Measurements from ENCODE around the gene GUF1. TPM values are rescaled to one million over a fixed set of nuclear protein-coding genes. Genes with fewer than 3 reads are reported as not detected.

GUF1 gene
- total RNA-seq, 4 donors from 2014 or later, result 11.4 to 15.7 (median 14.5) TPM

DNA sequence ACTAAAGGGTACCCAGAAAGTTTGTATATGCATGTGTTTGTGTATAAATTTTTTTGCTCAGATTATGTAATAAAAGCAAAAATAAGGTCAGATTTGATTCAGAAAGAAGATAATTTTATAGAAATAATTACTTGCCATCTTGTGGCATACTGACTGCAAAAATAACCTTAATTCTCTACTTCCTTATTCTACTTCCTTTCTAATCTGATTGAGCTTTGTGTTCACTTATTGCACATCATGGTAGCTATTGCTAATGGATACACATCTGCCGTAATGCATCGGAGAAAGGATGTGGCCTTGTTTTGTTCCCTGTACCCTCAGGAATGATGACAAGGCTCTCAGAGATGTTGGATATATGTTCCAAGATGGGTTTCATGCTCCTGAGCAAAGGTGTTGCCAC, 58.7 kb downstream of the GUF1 start:
- Histone ChIP-seq H3K27ac (replicated peaks in 1 of 4) (no peak overlapping the region), H3K4me1 (no peaks in the 10 kb centered on the region), H3K9me3 (no peaks in the 10 kb centered on the region), H3K27me3 (no peaks in the 10 kb centered on the region), H3K4me3 (no peak overlapping the region), H3K36me3 (no peaks in the 10 kb centered on the region)
- TF ChIP-seq CTCF (IDR thresholded peaks at IDR 0.05), result no peak
- TF ChIP-seq POLR2A (IDR thresholded peaks at IDR 0.05; ENCODE audit: low read depth), result no peak
- TF ChIP-seq EP300 (IDR thresholded peaks at IDR 0.05), result no peak
- TF ChIP-seq POLR2AphosphoS5 (IDR thresholded peaks at IDR 0.05), result no peak
- no peak for DNase-seq (ENCODE audit: extremely low spot score)
- 78% methylated on average over 2 of the region's 2 CpGs for WGBS
- intact Hi-C loops (cut with DNase I), result no loop called here

DNA sequence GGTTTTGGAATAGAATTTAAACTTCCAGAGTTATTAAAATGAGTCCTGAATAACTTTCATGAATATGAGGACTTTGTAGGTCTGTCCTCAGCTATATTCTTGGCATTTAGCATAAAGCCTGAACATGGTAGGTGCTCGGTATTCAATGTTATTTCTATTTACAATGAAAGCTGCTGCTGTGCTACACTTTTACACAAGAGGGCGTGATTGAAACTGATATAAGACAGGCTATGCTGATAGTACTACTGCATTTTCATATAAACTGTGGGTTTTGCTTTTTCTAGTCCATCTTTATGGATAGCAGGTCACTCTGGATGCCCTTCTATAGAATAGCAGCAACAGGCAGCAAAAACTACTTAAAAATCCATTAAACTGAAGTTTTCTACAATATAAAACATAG, 60.4 kb downstream of the GUF1 start:
- TF ChIP-seq CTCF (IDR thresholded peaks at IDR 0.05), result peak in 2 of 3 experiments; percentile 31 to 42
- TF ChIP-seq POLR2A (IDR thresholded peaks at IDR 0.05; ENCODE audit: low read depth), result no peak
- TF ChIP-seq POLR2AphosphoS5 (IDR thresholded peaks at IDR 0.05), result no peak
- DNase-seq (ENCODE audit: extremely low spot score), result no peak
- intact Hi-C loops (cut with DNase I), result no loop called here

DNA sequence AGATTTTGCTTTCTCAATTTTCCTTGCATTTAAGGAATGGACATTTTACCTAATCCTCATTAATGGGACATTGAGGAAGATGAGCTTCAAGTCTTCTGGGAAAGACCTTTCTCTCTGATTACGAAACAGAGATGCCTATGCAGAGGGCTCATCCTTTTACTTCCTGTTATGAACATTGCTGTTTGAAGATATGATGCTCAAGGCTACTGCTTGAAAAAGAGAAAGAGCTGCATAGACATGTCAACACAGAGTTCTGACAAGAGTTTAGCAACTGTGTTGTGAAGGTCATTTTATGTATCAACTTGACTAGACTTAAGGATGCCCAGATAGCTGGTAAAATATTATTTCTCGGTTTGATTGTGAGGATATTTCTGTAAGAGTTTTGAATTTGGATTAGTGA, 62.0 kb downstream of the GUF1 start:
- intact Hi-C loops (cut with DNase I), result no loop called here
- DNase-seq (ENCODE audit: extremely low spot score), result no peak
- no peak for TF ChIP-seq POLR2A (IDR thresholded peaks at IDR 0.05; ENCODE audit: low read depth)
- no peak for TF ChIP-seq CTCF (IDR thresholded peaks at IDR 0.05)
- Histone ChIP-seq H3K27ac (replicated peaks in 1 of 4) (no peak overlapping the region), H3K4me3 (no peak overlapping the region), H3K36me3 (no peaks in the 10 kb centered on the region), H3K27me3 (no peaks in the 10 kb centered on the region), H3K9me3 (no peaks in the 10 kb centered on the region), H3K4me1 (no peaks in the 10 kb centered on the region)
- 90% methylated on average over 2 of the region's 2 CpGs for WGBS

More for the DNA sequence above, 60.4 kb downstream of the GUF1 start:
- no peaks in the 10 kb centered on the region for H3K4me1 ChIP-seq
- no peak overlapping the region for H3K27ac ChIP-seq (replicated peaks in 1 of 4)
- H3K36me3 ChIP-seq, result no peaks in the 10 kb centered on the region
- no peaks in the 10 kb centered on the region for H3K27me3 ChIP-seq
- H3K9me3 ChIP-seq, result no peaks in the 10 kb centered on the region
- H3K4me3 ChIP-seq, result no peak overlapping the region
- WGBS, result 16% methylated on average over 2 of the region's 2 CpGs

Other genes starting within 250 kb of the GUF1 start
- gene KCTD8, start 229.6 kb upstream of the GUF1 start, total RNA-seq, result 1 to 10 TPM in 2 of 4 donors, under 1 TPM in 2; 0.66 to 2.4 (median 1.5) TPM
- not detected for gene YIPF7, start 26.8 kb upstream of the GUF1 start, total RNA-seq
- 10 to 100 TPM; 16.9 to 42.4 (median 22.8) TPM for gene GNPDA2, start 48.1 kb downstream of the GUF1 start, total RNA-seq

All from esophagus muscularis mucosa (tissue), 4 donors.